Spinal cord (tissue), 10 donors: ENCODE data around the gene ISCU. TPM values are rescaled to one million over a fixed set of nuclear protein-coding genes. Genes with fewer than 3 reads are reported as not detected.
A peak's percentile ranks its signal among the peaks of the same experiment; 100 is the strongest.
"Not testable (repeated sequence)": the region's sequence is repeated elsewhere in the genome, so short reads cannot be mapped to it uniquely, and the experiment has no call there.

Source experiments
- DNase-seq, 6 donors: peaks; one replicate each; pipeline versions ENCODE4 v3.0.0 to v3.0.0-alpha.2; 2013 to 2015; ENCODE audit warnings: low spot score in 6 of 6, low read depth in 4 of 6
- H3K27ac ChIP-seq: one replicate; pipeline ENCODE4 v1.5.1; 2013; ENCODE audit warnings: low read depth, low read length, control low read depth
- H3K27me3 ChIP-seq: one replicate; pipeline ENCODE4 v1.6.1; 2013; ENCODE audit warnings: low read length; ENCODE audit not compliant: control insufficient read depth, insufficient read depth
- H3K36me3 ChIP-seq: one replicate; pipeline ENCODE4 v1.6.1; 2013; ENCODE audit warnings: low read length; ENCODE audit not compliant: control insufficient read depth, insufficient read depth
- H3K4me1 ChIP-seq: one replicate; pipeline ENCODE4 v1.6.1; 2013; ENCODE audit warnings: low read length; ENCODE audit not compliant: control insufficient read depth, insufficient read depth
- H3K4me3 ChIP-seq: one replicate; pipeline ENCODE4 v1.5.1; 2013; ENCODE audit warnings: low read depth, low read length, control low read depth
- H3K9me3 ChIP-seq: one replicate; pipeline ENCODE4 v1.6.1; 2013; ENCODE audit warnings: low read length; ENCODE audit not compliant: control insufficient read depth, insufficient read depth
- WGBS: methylation state at CpG from one replicate; pipeline ENCODE4 v1.1.5; 2013; ENCODE audit warnings: missing lambda C conversion rate; ENCODE audit not compliant: insufficient coverage; 5-methylcytosine and 5-hydroxymethylcytosine counted together
- polyA plus RNA-seq, 2 donors: library from polyadenylated mRNA; unstranded; fragments of 120-200 nt; gene quantifications; one replicate each; pipeline ENCODE4 v1.2.1, GENCODE V29; 2013; ENCODE audit not compliant: insufficient read length in 2 of 2
- total RNA-seq, 2 donors: library from RNA; depleted of rRNA in 1 of 2; stranded (reverse); fragments of 120-200 nt in 1 of 2; fragments of >200 nt in 1 of 2; gene quantifications; one replicate each; pipeline versions ENCODE4 v1.2.3 to v1.2.4, GENCODE V29; 2013 to 2014
- donor health status: healthy.

ISCU gene
- total and polyA plus RNA-seq, 4 donors = 90.9 to 112 (median 108) TPM

DNA sequence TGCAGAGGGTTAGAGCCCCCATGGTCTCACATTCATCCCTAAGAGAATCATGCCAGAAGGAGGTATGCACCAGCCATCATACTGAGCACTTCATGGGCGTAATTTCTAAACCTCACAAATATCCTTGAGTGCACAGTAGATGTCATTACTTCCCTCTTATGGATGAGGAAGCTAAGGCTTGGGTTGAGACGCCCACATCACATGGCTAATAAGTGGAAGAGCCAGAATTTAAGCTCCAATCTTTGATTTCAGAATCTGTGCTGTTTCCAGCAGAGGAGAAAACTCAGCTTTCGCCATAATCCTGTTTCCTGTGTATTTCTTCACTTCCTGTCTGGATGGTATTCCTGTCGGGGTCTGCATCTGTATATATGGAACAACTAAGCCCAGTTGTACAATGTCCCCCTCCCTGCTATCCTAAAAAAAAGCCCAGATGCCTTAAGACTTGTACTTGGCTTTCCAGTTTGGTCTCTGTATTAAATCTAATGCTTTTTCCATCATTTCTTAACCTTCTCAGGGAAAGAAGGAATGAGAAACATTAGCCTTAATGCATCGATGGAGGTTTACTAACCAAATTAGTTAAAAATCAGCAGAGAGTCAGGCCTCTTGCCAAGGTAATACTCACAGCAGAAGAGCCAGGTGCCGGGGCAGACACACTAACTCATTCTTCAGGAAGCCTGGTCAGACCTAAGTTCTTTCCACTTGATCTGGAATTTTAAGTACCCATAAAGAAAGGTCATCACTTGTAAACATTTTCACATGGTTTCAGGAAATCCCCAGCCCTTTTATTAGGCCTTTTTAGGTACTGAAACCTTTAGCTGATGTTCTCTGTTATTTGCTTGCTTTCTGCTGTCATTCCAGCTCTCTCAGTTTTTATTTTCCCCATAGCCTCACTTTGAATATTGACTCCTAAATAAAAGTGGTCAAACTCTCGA is 5.3 kb downstream of the ISCU start:
- DNase-seq = no peak
- H3K27ac ChIP-seq = no peak overlapping the region
- no peaks in the 10 kb centered on the region for H3K9me3 ChIP-seq
- H3K36me3 ChIP-seq = peaks cover 38% of the 10 kb centered on the region
- peaks cover 9% of the 10 kb centered on the region for H3K4me1 ChIP-seq
- WGBS = 100% methylated on average over 2 of the region's 7 CpGs
- no peak overlapping the region for H3K4me3 ChIP-seq
- H3K27me3 ChIP-seq = no peaks in the 10 kb centered on the region

GRCh38 chr12:108568338-108569154 is 6.2 kb downstream of the ISCU start:
- WGBS = 90% methylated on average over 4 of the region's 10 CpGs
- H3K4me1 ChIP-seq = peaks cover 2% of the 10 kb centered on the region
- DNase-seq = no peak
- H3K4me3 ChIP-seq = no peak overlapping the region
- no peak overlapping the region for H3K27ac ChIP-seq
- no peaks in the 10 kb centered on the region for H3K9me3 ChIP-seq
- no peaks in the 10 kb centered on the region for H3K27me3 ChIP-seq
- H3K36me3 ChIP-seq = peaks cover 36% of the 10 kb centered on the region

- Histone ChIP-seq H3K36me3 (peaks cover 29% of the 10 kb centered on the region), H3K4me3 (no peak overlapping the region), H3K4me1 (no peaks in the 10 kb centered on the region), H3K27me3 (no peaks in the 10 kb centered on the region), H3K9me3 (no peaks in the 10 kb centered on the region), H3K27ac (no peak overlapping the region)
- WGBS = 45% methylated on average over 2 of the region's 3 CpGs
- DNase-seq = peak in 3 of 6 donors; percentile 26 to 70 (median 51)
These were observed 8.6 kb downstream of the ISCU start for GRCh38 chr12:108570743-108571608.

DNA sequence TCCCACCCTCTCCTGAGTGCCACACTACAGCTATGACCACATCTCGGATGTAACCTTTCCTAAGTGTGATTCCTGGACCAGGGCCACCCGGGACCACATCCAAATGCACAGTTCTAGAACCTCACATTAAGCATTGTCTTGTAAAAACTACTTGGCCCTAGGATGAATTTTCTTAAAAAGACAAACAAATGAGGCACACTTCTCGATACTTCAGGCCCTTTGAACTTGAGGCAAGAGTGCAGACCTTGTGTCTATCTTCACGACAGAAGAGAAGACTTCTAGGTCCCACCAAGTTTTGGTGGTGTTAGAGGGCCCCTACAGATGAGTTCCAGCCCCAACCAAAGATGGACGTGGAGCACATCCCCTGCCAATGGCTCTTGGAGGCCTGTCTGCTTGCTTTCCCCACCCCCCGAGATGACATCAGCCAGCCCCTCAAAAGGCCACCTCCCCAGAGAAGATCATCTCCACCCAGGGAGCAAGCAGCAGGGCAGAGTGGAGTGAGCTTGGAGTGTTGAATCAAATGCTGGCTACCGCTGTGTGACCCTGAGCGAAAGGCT is 9.3 kb downstream of the ISCU start:
- Histone ChIP-seq H3K27me3 (no peaks in the 10 kb centered on the region), H3K4me3 (no peak overlapping the region), H3K9me3 (no peaks in the 10 kb centered on the region), H3K27ac (no peak overlapping the region), H3K36me3 (peaks cover 22% of the 10 kb centered on the region), H3K4me1 (no peaks in the 10 kb centered on the region)
- no peak for DNase-seq
- WGBS = 84% methylated on average over 4 of the region's 8 CpGs

DNA sequence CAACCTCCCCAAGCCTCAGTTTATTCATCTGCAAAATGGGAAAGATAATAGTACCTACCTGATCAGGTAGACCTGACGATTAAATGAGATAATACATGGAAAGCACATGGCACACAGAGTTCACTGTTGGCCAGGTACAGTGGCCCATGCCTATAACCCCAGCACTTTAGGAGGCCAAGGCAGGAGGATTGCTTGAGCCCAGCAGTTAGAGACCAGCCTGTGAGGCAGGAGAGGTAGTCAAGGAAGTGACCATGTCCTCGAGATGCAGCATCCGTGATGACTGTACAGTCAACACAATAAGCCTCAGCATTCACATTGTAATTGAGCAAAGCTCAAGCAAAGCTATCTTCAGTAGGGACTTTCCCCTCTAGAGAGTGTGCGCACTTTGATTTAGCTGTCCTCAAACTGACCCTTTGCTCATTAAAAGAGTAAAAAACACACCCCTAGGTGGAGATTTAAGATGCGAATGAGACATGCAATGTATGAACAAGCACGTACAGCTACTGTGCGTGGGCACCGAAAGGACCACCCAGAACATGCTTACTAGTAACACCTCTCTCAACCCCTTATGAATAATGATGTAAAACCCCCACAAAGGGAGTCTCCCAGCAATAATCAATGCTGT is 9.9 kb downstream of the ISCU start:
- Histone ChIP-seq H3K4me1 (no peaks in the 10 kb centered on the region), H3K4me3 (no peak overlapping the region), H3K9me3 (no peaks in the 10 kb centered on the region), H3K36me3 (peaks cover 17% of the 10 kb centered on the region), H3K27me3 (no peaks in the 10 kb centered on the region), H3K27ac (no peak overlapping the region)
- 93% methylated on average over 3 of the region's 8 CpGs for WGBS
- DNase-seq = no peak

- Histone ChIP-seq H3K9me3 (no peaks in the 10 kb centered on the region), H3K36me3 (peaks cover 10% of the 10 kb centered on the region), H3K27me3 (no peaks in the 10 kb centered on the region), H3K4me3 (no peak overlapping the region), H3K27ac (no peak overlapping the region), H3K4me1 (no peaks in the 10 kb centered on the region)
- no peak for DNase-seq
- WGBS = no CpG with 5 or more reads among the region's 2 CpGs
These were observed 10.9 kb downstream of the ISCU start for GRCh38 chr12:108573317-108573716.

DNA sequence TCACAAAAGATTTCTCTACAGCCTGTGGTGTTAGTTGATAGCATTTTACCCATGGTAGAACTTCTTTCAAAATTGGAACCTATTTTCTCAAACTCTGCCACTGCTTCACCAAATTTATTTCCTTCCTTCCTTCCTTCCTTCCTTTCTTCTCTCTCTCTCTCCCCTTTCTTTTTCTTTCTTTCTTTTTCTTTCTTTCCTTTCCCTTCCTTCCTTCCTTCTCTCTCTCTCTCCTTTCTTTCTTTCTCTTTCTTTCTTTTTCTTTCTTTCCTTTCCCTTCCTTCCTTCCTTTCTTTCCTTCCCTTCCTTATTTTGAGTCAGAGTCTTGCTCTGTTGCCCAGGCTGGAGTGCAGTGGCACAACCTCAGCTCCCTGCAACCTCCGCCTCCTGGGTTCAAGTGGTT is 11.9 kb downstream of the ISCU start:
- H3K27ac ChIP-seq, H3K9me3 ChIP-seq, H3K36me3 ChIP-seq, H3K27me3 ChIP-seq, H3K4me1 ChIP-seq, DNase-seq, H3K4me3 ChIP-seq: not testable (repeated sequence)
- whole genome bisulfite sequencing = 100% methylated on average over 1 of the region's 1 CpG

GRCh38 chr12:108575199-108575912 is 13.0 kb downstream of the ISCU start:
- Histone ChIP-seq H3K27ac (no peak overlapping the region), H3K36me3 (no peaks in the 10 kb centered on the region), H3K9me3 (no peaks in the 10 kb centered on the region), H3K27me3 (no peaks in the 10 kb centered on the region), H3K4me1 (no peaks in the 10 kb centered on the region), H3K4me3 (no peak overlapping the region)
- DNase-seq = no peak
- 92% methylated on average over 6 of the region's 9 CpGs for WGBS
